Glomerular visceral epithelial cell (primary cell): Measurements from ENCODE around the gene NEU3.
A peak's percentile ranks its signal among the peaks of the same experiment; 100 is the strongest.

Experiments used
- DNase-seq: peaks from one replicate; pipeline ENCODE4 v3.0.0-alpha.2; 2016; ENCODE audit errors: extremely low spot score

Gene NEU3

GRCh38 chr11:75063741-75064314 lies 75.1 kb downstream of the NEU3 start:
- DNase-seq = no peak

- peak; percentile 34 for DNase-seq
These were observed 77.3 kb downstream of the NEU3 start for GRCh38 chr11:75066061-75066460.
